Measurements from ENCODE around the gene SYNM.
"Not testable (repeated sequence)": the region's sequence is repeated elsewhere in the genome, so short reads cannot be mapped to it uniquely, and the experiment has no call there.

The SYNM gene

GRCh38 chr15:99104788-99105513, at the start of gene SYNM:
TSS of gene SYNM (plus strand) at chr15:99105080. CDS start at chr15:99105200, 120 bp downstream.
- DNase-seq (ENCODE audit: extremely low read depth in 1 of 2, low read depth in 1 of 2): no peak

GRCh38 chr15:99055555-99056134, 49.2 kb upstream of the SYNM start:
- DNase-seq (ENCODE audit: extremely low read depth in 1 of 2, low read depth in 1 of 2): no peak

GRCh38 chr15:99057020-99057419, 47.9 kb upstream of the SYNM start:
- DNase-seq (ENCODE audit: extremely low read depth in 1 of 2, low read depth in 1 of 2): no peak

- no peak for DNase-seq (ENCODE audit: extremely low read depth in 1 of 2, low read depth in 1 of 2)
Measured at GRCh38 chr15:99057697-99058420, 47.0 kb upstream of the SYNM start.

GRCh38 chr15:99058421-99058870, 46.4 kb upstream of the SYNM start:
- no peak for DNase-seq (ENCODE audit: extremely low read depth in 1 of 2, low read depth in 1 of 2)

GRCh38 chr15:99059010-99059981, 45.6 kb upstream of the SYNM start:
- peak in 1 of 2 donors; percentile 16 for DNase-seq (ENCODE audit: extremely low read depth in 1 of 2, low read depth in 1 of 2)

- not testable (repeated sequence) for DNase-seq (ENCODE audit: extremely low read depth in 1 of 2, low read depth in 1 of 2)
Measured at GRCh38 chr15:99060186-99060585, 44.7 kb upstream of the SYNM start.

- DNase-seq (ENCODE audit: extremely low read depth in 1 of 2, low read depth in 1 of 2): no peak
Measured at GRCh38 chr15:99062226-99062625, 42.7 kb upstream of the SYNM start.

- no peak for DNase-seq (ENCODE audit: extremely low read depth in 1 of 2, low read depth in 1 of 2)
Measured at GRCh38 chr15:99068186-99068585, 36.7 kb upstream of the SYNM start.

- DNase-seq (ENCODE audit: extremely low read depth in 1 of 2, low read depth in 1 of 2): no peak
Measured at GRCh38 chr15:99070208-99070607, 34.7 kb upstream of the SYNM start.

- no peak for DNase-seq (ENCODE audit: extremely low read depth in 1 of 2, low read depth in 1 of 2)
Measured at GRCh38 chr15:99071091-99071680, 33.7 kb upstream of the SYNM start.

GRCh38 chr15:99073008-99073717, 31.7 kb upstream of the SYNM start:
- DNase-seq (ENCODE audit: extremely low read depth in 1 of 2, low read depth in 1 of 2): no peak

- no peak for DNase-seq (ENCODE audit: extremely low read depth in 1 of 2, low read depth in 1 of 2)
Measured at GRCh38 chr15:99074446-99074845, 30.4 kb upstream of the SYNM start.

- not testable (repeated sequence) for DNase-seq (ENCODE audit: extremely low read depth in 1 of 2, low read depth in 1 of 2)
Measured at GRCh38 chr15:99075059-99075652, 29.7 kb upstream of the SYNM start.

GRCh38 chr15:99076109-99076508, 28.8 kb upstream of the SYNM start:
- DNase-seq (ENCODE audit: extremely low read depth in 1 of 2, low read depth in 1 of 2): no peak

- DNase-seq (ENCODE audit: extremely low read depth in 1 of 2, low read depth in 1 of 2): no peak
Measured at GRCh38 chr15:99076555-99077308, 28.1 kb upstream of the SYNM start.

GRCh38 chr15:99082798-99083197, 22.1 kb upstream of the SYNM start:
- DNase-seq (ENCODE audit: extremely low read depth in 1 of 2, low read depth in 1 of 2): no peak

- DNase-seq (ENCODE audit: extremely low read depth in 1 of 2, low read depth in 1 of 2): no peak
Measured at GRCh38 chr15:99084965-99085364, 19.9 kb upstream of the SYNM start.
